Cardiac muscle cell (in vitro differentiated cells and primary cell): ENCODE data around the gene FMN2. TPM values are rescaled to one million over a fixed set of nuclear protein-coding genes. Genes with fewer than 3 reads are reported as not detected.

Experiments
- DNase-seq, 2 donors: peaks; one replicate each; pipeline versions ENCODE4 v3.0.0 to v3.0.0-alpha.2; 2010 to 2017; ENCODE audit warnings: low read depth in 1 of 2, low spot score in 1 of 2
- H3K27ac ChIP-seq: fragments of 200-600 bp; sonication (generic); 2 replicates; pipeline ENCODE4 v1.5.1; 2016
- H3K27me3 ChIP-seq: fragments of 200-600 bp; sonication (generic); 2 replicates; pipeline ENCODE4 v1.6.0; 2016; ENCODE audit warnings: control low read depth
- H3K36me3 ChIP-seq: fragments of 200-600 bp; sonication (generic); 2 replicates; pipeline ENCODE4 v1.5.1; 2016; ENCODE audit warnings: control low read depth
- H3K4me1 ChIP-seq: fragments of 200-600 bp; sonication (generic); 2 replicates; pipeline ENCODE4 v1.8.1; 2017; ENCODE audit warnings: low read depth, mild to moderate bottlenecking, mixed run types
- H3K4me3 ChIP-seq: fragments of 200-600 bp; sonication (generic); 2 replicates; pipeline ENCODE4 v1.5.1; 2016; ENCODE audit warnings: mild to moderate bottlenecking
- H3K9me3 ChIP-seq: fragments of 200-600 bp; sonication (generic); 2 replicates; pipeline ENCODE4 v1.5.1; 2017; ENCODE audit warnings: low read depth, mild to moderate bottlenecking, control low read depth
- CTCF ChIP-seq: IDR thresholded peaks from 2 replicates; pipeline ENCODE4 v1.5.1; 2012; ENCODE audit warnings: low read depth, mild to moderate bottlenecking, low read length
- polyA plus RNA-seq: library from polyadenylated mRNA; unstranded; fragments of >200 nt; fragmentation: Nextera tagmentation; extraction: Ambion mirVana; gene quantifications from 2 replicates; pipeline ENCODE4 v1.2.1, GENCODE V29; 2016
- total RNA-seq: library from RNA; depleted of rRNA; stranded (reverse); fragments of >200 nt; gene quantifications from 2 replicates; pipeline ENCODE4 v1.2.3, GENCODE V29; 2016

The FMN2 gene
- total and polyA plus RNA-seq, 2 experiments from 2014 or later, result 0.42 to 2.7 TPM

DNA sequence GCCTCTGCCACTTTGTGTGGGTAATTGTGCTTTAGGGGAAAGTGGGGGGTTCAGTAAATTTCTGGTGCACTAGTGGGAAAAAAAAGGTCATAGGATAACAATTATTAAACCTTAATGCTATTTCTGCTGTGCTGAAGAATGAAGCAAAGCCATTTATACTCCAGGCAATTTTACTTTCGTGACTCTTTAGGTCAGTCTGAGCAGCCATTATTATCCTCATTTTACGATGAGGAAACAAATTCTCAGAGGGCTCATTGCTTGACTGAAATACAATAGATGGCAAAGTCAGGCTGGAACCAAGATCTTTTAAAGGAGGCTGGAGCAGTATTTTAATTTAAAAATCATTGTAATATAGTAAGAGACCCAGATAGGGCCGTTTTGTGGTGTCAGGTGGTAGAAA, 272.2 kb downstream of the FMN2 start:
- no peaks in the 10 kb centered on the region for H3K27me3 ChIP-seq
- no peak for DNase-seq
- no peak for TF ChIP-seq CTCF
- no peaks in the 10 kb centered on the region for H3K36me3 ChIP-seq
- no peaks in the 10 kb centered on the region for H3K4me1 ChIP-seq
- H3K4me3 ChIP-seq, result no peak overlapping the region
- no peak overlapping the region for H3K27ac ChIP-seq
- H3K9me3 ChIP-seq, result no peaks in the 10 kb centered on the region

DNA sequence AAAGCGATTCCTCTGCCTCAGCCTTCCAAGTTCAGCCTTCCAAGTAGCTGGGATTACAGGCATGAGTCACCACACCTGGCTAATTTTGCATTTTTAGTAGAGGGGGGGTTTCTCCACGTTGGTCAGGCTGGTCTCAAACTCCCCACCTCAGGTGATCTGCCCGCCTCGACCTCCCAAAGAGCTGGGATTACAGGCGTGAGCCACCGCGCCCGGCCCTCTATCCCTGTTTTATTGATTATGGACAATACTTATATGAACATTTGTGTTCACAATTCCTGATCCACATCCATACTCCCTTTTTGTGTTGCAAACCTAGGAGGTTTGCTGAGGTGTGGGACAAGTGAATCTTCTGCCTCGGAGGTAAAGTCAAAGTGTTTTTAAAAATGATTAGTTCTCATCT, 275.0 kb downstream of the FMN2 start:
- DNase-seq, result no peak
- H3K36me3 ChIP-seq, result no peaks in the 10 kb centered on the region
- no peaks in the 10 kb centered on the region for H3K4me1 ChIP-seq
- H3K27me3 ChIP-seq, result no peaks in the 10 kb centered on the region
- H3K27ac ChIP-seq, result no peak overlapping the region
- TF ChIP-seq CTCF, result no peak
- no peak overlapping the region for H3K4me3 ChIP-seq
- H3K9me3 ChIP-seq, result no peaks in the 10 kb centered on the region

DNA sequence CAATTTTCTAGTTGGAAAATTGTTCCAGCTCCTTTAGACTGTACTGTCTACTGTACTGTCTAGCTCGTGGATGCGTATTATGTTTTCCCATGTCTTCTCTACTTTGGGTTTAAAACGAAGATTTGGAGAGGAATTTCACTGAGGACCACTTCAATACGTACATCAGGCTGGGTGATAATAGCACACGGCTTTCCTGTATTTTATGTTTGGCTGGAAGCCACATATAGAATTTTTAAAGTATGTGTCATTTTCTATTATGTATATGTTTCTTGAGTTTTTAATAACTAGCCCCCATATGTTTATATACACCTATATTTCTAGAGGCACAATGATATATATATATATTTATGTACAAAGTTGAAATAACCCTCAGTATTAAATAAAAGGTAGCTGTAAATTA, 293.9 kb downstream of the FMN2 start:
- no peaks in the 10 kb centered on the region for H3K9me3 ChIP-seq
- H3K27me3 ChIP-seq, result no peaks in the 10 kb centered on the region
- H3K4me3 ChIP-seq, result no peak overlapping the region
- TF ChIP-seq CTCF, result no peak
- no peak overlapping the region for H3K27ac ChIP-seq
- no peaks in the 10 kb centered on the region for H3K4me1 ChIP-seq
- H3K36me3 ChIP-seq, result no peaks in the 10 kb centered on the region
- DNase-seq, result no peak

DNA sequence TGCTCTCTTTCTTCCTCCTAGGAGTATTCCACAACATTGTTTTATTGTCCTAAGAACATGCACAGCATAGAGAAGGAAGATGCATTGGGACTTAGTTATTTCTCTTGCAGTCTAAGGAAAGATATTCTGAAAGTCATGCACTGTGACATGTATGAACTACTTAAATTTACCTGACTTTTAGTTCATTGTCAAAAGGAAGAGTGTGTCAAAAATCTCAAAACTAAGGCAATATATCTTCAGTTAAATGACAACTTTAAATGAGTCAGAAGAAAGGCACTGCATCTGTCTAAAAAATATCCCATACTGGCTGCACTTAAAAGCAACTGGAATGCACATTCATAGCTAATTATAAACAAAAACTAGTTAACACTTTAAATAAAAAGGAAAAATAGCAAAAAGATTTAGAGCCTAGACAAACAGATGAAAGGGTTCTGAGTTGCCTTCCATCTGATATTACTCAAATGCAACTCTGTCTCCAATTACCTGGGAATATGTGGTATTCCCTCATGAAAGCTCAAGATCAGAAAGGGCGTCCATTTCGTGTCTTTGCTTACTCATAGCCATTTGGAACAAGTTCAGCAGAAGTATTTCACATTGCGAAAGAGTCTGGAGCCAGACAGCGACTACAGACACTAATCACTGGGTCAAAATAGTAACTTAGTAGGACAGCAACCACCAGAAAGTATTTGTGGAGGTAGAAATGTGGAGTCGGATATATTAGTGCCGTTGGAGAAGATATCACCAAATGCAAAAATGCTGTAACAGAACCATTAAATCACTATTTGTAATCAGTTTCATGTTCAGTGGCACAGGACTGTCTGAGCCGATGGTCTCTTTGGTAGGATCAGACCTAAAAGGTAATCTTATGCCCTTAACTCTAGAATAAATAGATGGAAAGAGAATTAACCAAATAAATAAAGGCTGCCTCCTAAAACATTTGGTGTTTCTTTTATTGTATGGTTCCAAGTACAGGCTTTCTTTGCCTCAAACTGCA, 294.6 kb downstream of the FMN2 start:
- Histone ChIP-seq H3K4me1 (peaks cover 6% of the 10 kb centered on the region), H3K27me3 (no peaks in the 10 kb centered on the region), H3K36me3 (no peaks in the 10 kb centered on the region), H3K4me3 (no peak overlapping the region), H3K27ac (no peak overlapping the region), H3K9me3 (no peaks in the 10 kb centered on the region)
- DNase-seq, result peak in 1 of 2 donors; percentile 78
- no peak for TF ChIP-seq CTCF

- peaks cover 7% of the 10 kb centered on the region for H3K4me1 ChIP-seq
- H3K9me3 ChIP-seq, result no peaks in the 10 kb centered on the region
- H3K4me3 ChIP-seq, result no peak overlapping the region
- TF ChIP-seq CTCF, result no peak
- no peak overlapping the region for H3K27ac ChIP-seq
- no peaks in the 10 kb centered on the region for H3K36me3 ChIP-seq
- DNase-seq, result peak in 1 of 2 donors; percentile 2
- H3K27me3 ChIP-seq, result no peaks in the 10 kb centered on the region
These were observed 295.4 kb downstream of the FMN2 start for GRCh38 chr1:240387051-240387450.
